A673 (cell line): ENCODE data around the gene MPRIP. TPM values are rescaled to one million over a fixed set of nuclear protein-coding genes. Genes with fewer than 3 reads are reported as not detected.

Source experiments
- BruUV-seq: library from RNA; stranded (reverse); fragments of 400-500 nt; replicated peaks from 2 replicates; lab custom pipeline; 2021; lab: Mats Ljungman, UMichigan
- CTCF ChIA-PET: fragments of 300-600 bp; sonication (Branson Sonifier 250); formaldehyde crosslinking; loops from one replicate; lab custom pipeline; 2022; ENCODE audit warnings: antibody characterized with exemption; lab: Charles Lee
- POLR2A ChIA-PET: fragments of 300-600 bp; sonication (Branson Sonifier 250); formaldehyde crosslinking; loops from one replicate; lab custom pipeline; 2022; ENCODE audit warnings: antibody characterized with exemption; ENCODE audit not compliant: low non-redundant PET; lab: Charles Lee
- DNase-seq: peaks from one replicate; pipeline ENCODE4 v3.0.0-alpha.2; 2015; ENCODE audit warnings: low spot score
- H3K27ac ChIP-seq: fragments of 200-600 bp; sonication (generic); 2 replicates; pipeline ENCODE4 v1.5.1; 2016; ENCODE audit warnings: mixed run types, low read depth, mild to moderate bottlenecking, mixed read lengths, antibody characterized with exemption, low read length; ENCODE audit not compliant: poor library complexity, severe bottlenecking
- H3K27me3 ChIP-seq: fragments of 200-600 bp; sonication (generic); replicated peaks from 2 replicates; pipeline ENCODE4 v1.6.1; 2017; ENCODE audit warnings: mixed run types, low read depth, mild to moderate bottlenecking, mixed read lengths, antibody characterized with exemption, low read length; ENCODE audit not compliant: insufficient read depth, poor library complexity
- H3K36me3 ChIP-seq: fragments of 200-600 bp; sonication (generic); 2 replicates; pipeline ENCODE4 v1.6.1; 2016; ENCODE audit warnings: mixed run types, mild to moderate bottlenecking, mixed read lengths, antibody characterized with exemption, low read length; ENCODE audit not compliant: insufficient read depth, poor library complexity, severe bottlenecking
- H3K4me1 ChIP-seq: fragments of 200-600 bp; sonication (generic); 2 replicates; pipeline ENCODE4 v1.6.1; 2017; ENCODE audit warnings: mixed run types, mild to moderate bottlenecking, mixed read lengths, antibody characterized with exemption, low read length; ENCODE audit not compliant: insufficient read depth, poor library complexity, severe bottlenecking
- H3K4me3 ChIP-seq: fragments of 200-600 bp; sonication (generic); 2 replicates; pipeline ENCODE4 v1.5.1; 2016; ENCODE audit warnings: low read depth, mixed run types, mild to moderate bottlenecking, mixed read lengths, low read length; ENCODE audit not compliant: poor library complexity, severe bottlenecking
- H3K9me3 ChIP-seq: fragments of 200-600 bp; sonication (generic); 2 replicates; pipeline ENCODE4 v1.6.1; 2016; ENCODE audit warnings: mixed run types, low read depth, mild to moderate bottlenecking, mixed read lengths, antibody characterized with exemption, low read length; ENCODE audit not compliant: poor library complexity, severe bottlenecking
- EZH2 ChIP-seq: fragments of 200-600 bp; sonication (generic); IDR thresholded peaks from 2 replicates; pipeline ENCODE4 v1.6.1; 2017; ENCODE audit warnings: borderline replicate concordance, low read depth, mild to moderate bottlenecking, mixed read lengths, antibody characterized with exemption, low read length; ENCODE audit not compliant: poor library complexity, severe bottlenecking
- intact Hi-C: fragments of 100-400 bp; cut with micrococcal nuclease; formaldehyde crosslinking; loops from one replicate; pipeline ENCODE4 v1.10.0; 2022; ENCODE audit not compliant: unreplicated experiment
- total RNA-seq: library from RNA; stranded (reverse); gene quantifications from 2 replicates; pipeline ENCODE4 v1.2.3, GENCODE V29; 2021
- TF ChIP-seq, protein P1 (sequence below): fragments of 300-800, 200-600 bp; sonication (generic); conservative IDR thresholded peaks from 2 replicates; pipeline ENCODE4 v1.5.1; 2017; ENCODE audit warnings: low read depth, mild to moderate bottlenecking, antibody characterized with exemption, low read length, moderate library complexity, mixed read lengths

MPRIP gene
- total RNA-seq, 1 experiment from 2014 or later, result 290 TPM

DNA sequence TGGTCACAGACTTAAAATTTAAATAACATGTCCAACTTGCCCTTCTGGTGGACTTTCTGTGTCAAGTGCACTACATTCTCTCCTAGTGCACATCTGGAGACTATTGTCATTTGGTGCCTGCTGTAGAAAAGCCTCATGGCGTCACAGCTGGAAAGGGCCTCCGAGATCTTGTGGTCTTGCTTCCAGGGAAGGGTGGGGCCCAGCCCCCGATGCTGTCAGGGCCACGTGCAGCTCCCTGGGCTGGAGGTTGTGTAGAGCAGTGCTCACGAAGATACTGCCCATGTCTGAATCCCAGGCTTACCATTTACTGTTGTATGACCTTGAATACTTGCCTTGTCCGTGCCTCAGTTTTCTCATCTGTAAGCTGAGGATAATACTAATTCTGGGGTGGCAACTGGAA is 6.8 kb upstream of the MPRIP start:
- TF ChIP-seq, protein P1, sequence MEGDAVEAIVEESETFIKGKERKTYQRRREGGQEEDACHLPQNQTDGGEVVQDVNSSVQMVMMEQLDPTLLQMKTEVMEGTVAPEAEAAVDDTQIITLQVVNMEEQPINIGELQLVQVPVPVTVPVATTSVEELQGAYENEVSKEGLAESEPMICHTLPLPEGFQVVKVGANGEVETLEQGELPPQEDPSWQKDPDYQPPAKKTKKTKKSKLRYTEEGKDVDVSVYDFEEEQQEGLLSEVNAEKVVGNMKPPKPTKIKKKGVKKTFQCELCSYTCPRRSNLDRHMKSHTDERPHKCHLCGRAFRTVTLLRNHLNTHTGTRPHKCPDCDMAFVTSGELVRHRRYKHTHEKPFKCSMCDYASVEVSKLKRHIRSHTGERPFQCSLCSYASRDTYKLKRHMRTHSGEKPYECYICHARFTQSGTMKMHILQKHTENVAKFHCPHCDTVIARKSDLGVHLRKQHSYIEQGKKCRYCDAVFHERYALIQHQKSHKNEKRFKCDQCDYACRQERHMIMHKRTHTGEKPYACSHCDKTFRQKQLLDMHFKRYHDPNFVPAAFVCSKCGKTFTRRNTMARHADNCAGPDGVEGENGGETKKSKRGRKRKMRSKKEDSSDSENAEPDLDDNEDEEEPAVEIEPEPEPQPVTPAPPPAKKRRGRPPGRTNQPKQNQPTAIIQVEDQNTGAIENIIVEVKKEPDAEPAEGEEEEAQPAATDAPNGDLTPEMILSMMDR, result no peak
- TF ChIP-seq EZH2, result no peak
- DNase-seq, result no peak
- Histone ChIP-seq H3K9me3 (no peaks in the 10 kb centered on the region), H3K4me1 (no peaks in the 10 kb centered on the region), H3K36me3 (no peaks in the 10 kb centered on the region), H3K27ac (no peak overlapping the region), H3K27me3 (no peaks in the 10 kb centered on the region), H3K4me3 (no peak overlapping the region)
- POLR2A ChIA-PET, result no interaction called here
- BruUV-seq, result no TSS peak
- CTCF ChIA-PET, result no interaction called here
- intact Hi-C loops, result no loop called here

DNA sequence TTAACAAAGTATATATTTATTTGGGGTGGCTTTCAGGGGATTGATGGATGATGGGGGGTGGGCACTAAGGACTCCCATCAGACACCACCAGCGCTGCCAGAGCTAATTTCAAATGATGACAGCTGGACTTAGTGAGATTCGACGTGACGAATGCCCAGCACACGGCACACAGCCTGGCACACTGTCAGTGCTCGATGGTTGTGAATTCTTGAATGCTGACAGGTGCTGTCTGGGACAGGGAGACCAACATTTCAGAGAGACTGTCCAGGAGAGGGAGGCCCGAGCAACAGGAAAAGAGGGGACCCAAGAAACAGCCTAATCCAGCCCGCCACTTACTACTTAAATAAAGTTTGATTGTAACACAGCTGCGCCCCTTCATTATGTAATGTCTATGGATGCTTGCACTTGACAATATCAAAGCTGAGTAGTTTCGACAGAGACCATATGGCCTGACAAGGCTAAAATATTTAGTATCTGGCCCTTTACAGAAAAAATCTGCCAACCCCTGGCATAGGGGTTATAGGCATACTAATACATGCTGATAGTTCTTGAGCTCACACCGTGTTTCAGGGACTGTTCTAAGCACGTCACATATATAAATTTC is 6.2 kb upstream of the MPRIP start:
- Histone ChIP-seq H3K36me3 (no peaks in the 10 kb centered on the region), H3K9me3 (no peaks in the 10 kb centered on the region), H3K27me3 (no peaks in the 10 kb centered on the region), H3K4me1 (peaks cover 2% of the 10 kb centered on the region), H3K4me3 (no peak overlapping the region), H3K27ac (peak overlapping the region; percentile 16)
- POLR2A ChIA-PET, result interaction anchor here (0.6 kb wide), 1 partner anchor 64 kb away, joined by 4 read pairs; the partner anchor contains the start of gene TNFRSF13B
- BruUV-seq, result no TSS peak
- intact Hi-C loops, result no loop called here
- CTCF ChIA-PET, result no interaction called here
- TF ChIP-seq, protein P1, result no peak
- no peak for TF ChIP-seq EZH2
- no peak for DNase-seq

DNA sequence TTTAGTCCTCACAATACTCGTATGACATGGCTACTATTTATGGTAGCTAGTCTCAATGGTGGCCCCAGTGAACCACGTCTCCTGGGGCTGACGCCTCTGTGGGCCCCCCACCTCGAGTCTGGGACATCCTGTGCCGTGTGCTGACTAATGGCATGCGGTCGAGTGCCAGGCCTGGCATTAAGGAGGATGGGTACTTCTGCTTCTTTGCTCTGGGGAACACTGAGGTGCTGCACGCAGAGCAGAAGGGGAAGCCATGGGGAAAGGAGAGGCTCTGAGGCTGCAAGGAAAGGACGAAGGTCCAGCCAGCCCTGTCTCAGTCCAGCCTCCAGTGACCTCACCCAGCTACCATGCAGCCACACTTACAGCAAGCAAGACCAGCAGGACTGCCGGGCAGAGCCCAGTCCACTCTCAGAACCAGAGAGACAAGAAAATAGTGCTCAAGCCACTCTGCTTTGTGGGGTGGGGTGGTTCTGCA is 5.7 kb upstream of the MPRIP start:
- peak overlapping the region; percentile 16 for H3K27ac ChIP-seq
- no peak for DNase-seq
- H3K9me3 ChIP-seq, result no peaks in the 10 kb centered on the region
- H3K4me1 ChIP-seq, result peaks cover 7% of the 10 kb centered on the region
- ChIA-PET POLR2A (interaction anchor here (0.6 kb wide), 1 partner anchor 65 kb away, joined by 4 read pairs; the partner anchor contains the start of gene TNFRSF13B), CTCF (no interaction called here)
- intact Hi-C loops, result no loop called here
- BruUV-seq, result no TSS peak
- no peaks in the 10 kb centered on the region for H3K36me3 ChIP-seq
- no peak overlapping the region for H3K4me3 ChIP-seq
- TF ChIP-seq, protein P1, result no peak
- no peak for TF ChIP-seq EZH2
- no peaks in the 10 kb centered on the region for H3K27me3 ChIP-seq
